IMR-90 (cell line): ENCODE results near the gene CSTB. TPM values are rescaled to one million over a fixed set of nuclear protein-coding genes. Genes with fewer than 3 reads are reported as not detected.

Experiments used
- ATAC-seq: fragments of 200-7000 bp; cut with Tn5 transposase; 2 replicates; pipeline ENCODE4 v1.9.1; 2020; ENCODE audit warnings: low read depth, mild to moderate bottlenecking, moderate library complexity
- BruUV-seq: library from RNA; stranded (reverse); fragments of 400-500 nt; replicated peaks from 2 replicates; lab custom pipeline; 2021; lab: Mats Ljungman, UMichigan
- CTCF ChIA-PET: fragments of 300-600 bp; formaldehyde crosslinking; extraction: SDS; loops from one replicate; lab custom pipeline; 2021; ENCODE audit warnings: antibody characterized with exemption; lab: Yijun Ruan, JAX
- POLR2A ChIA-PET: fragments of 300-600 bp; sonication (Branson Sonifier 250); formaldehyde crosslinking; loops from one replicate; lab custom pipeline; 2022; ENCODE audit warnings: antibody characterized with exemption; ENCODE audit not compliant: unreplicated experiment; lab: Charles Lee
- DNase-seq: peaks from one replicate; pipeline ENCODE4 v3.0.0; 2013
- H2AFZ ChIP-seq: replicated peaks from 2 replicates; pipeline ENCODE3; 2013; ENCODE audit warnings: low read length, mild to moderate bottlenecking; ENCODE audit not compliant: poor library complexity
- H2AK5ac ChIP-seq: 2 replicates; pipeline ENCODE4 v1.6.1; 2013; ENCODE audit warnings: low read depth, low read length, inconsistent platforms
- H2AK9ac ChIP-seq: replicated peaks from 2 replicates; pipeline ENCODE3; 2013; ENCODE audit warnings: mild to moderate bottlenecking, low read depth, low read length, moderate library complexity; ENCODE audit not compliant: poor library complexity
- H2BK120ac ChIP-seq: 2 replicates; pipeline ENCODE4 v1.6.1; 2013; ENCODE audit warnings: low read depth, low read length, inconsistent platforms
- H2BK15ac ChIP-seq: 3 replicates; pipeline ENCODE4 v1.6.1; 2013; ENCODE audit warnings: low read depth, low read length, inconsistent platforms
- H2BK20ac ChIP-seq: 2 replicates; pipeline ENCODE4 v1.6.1; 2013; ENCODE audit warnings: low read depth, mild to moderate bottlenecking, inconsistent platforms, low read length, moderate library complexity
- H2BK5ac ChIP-seq: 2 replicates; pipeline ENCODE4 v1.6.1; 2013; ENCODE audit warnings: mild to moderate bottlenecking, low read depth, low read length, inconsistent platforms; ENCODE audit not compliant: poor library complexity, severe bottlenecking
- H3K14ac ChIP-seq: replicated peaks from 2 replicates; pipeline ENCODE4 v1.6.1; 2013; ENCODE audit warnings: low read depth, low read length, inconsistent platforms
- H3K18ac ChIP-seq: 2 replicates; pipeline ENCODE4 v1.6.1; 2013; ENCODE audit warnings: low read depth, low read length, control low read depth
- H3K23ac ChIP-seq: 2 replicates; pipeline ENCODE4 v1.6.1; 2013; ENCODE audit warnings: low read depth, low read length, inconsistent platforms
- H3K27ac ChIP-seq: 2 replicates; pipeline ENCODE4 v1.5.1; 2013; ENCODE audit warnings: mild to moderate bottlenecking, control low read depth, low read length; ENCODE audit not compliant: insufficient read depth
- H3K27me3 ChIP-seq: 2 replicates; pipeline ENCODE4 v1.6.1; 2013; ENCODE audit warnings: low read length; ENCODE audit not compliant: control insufficient read depth, insufficient read depth
- H3K36me3 ChIP-seq: 2 replicates; pipeline ENCODE4 v1.6.1; 2013; ENCODE audit warnings: low read length, mixed read lengths; ENCODE audit not compliant: control insufficient read depth, insufficient read depth
- H3K4ac ChIP-seq: 2 replicates; pipeline ENCODE4 v1.6.1; 2013; ENCODE audit warnings: low read depth, low read length, inconsistent platforms
- H3K4me1 ChIP-seq: 2 replicates; pipeline ENCODE4 v1.6.1; 2013; ENCODE audit warnings: low read length, mixed read lengths; ENCODE audit not compliant: control insufficient read depth, insufficient read depth
- H3K4me2 ChIP-seq: 2 replicates; pipeline ENCODE4 v1.6.1; 2013; ENCODE audit warnings: low read depth, mild to moderate bottlenecking, control low read depth, low read length, moderate library complexity
- H3K4me3 ChIP-seq: 2 replicates; pipeline ENCODE4 v1.5.1; 2013; ENCODE audit warnings: low read depth, mild to moderate bottlenecking, control low read depth, low read length, moderate library complexity; ENCODE audit not compliant: insufficient read depth
- H3K56ac ChIP-seq: 2 replicates; pipeline ENCODE4 v1.6.1; 2013; ENCODE audit warnings: low read length, inconsistent platforms; ENCODE audit not compliant: insufficient read depth; ENCODE audit errors: extremely low read depth
- H3K79me1 ChIP-seq, 2 experiments: 2 replicates each; pipeline ENCODE4 v1.6.1; 2013; ENCODE audit warnings: low read length in 2 of 2, inconsistent platforms in 1 of 2, low read depth in 1 of 2
- H3K9ac ChIP-seq: 2 replicates; pipeline ENCODE4 v1.6.1; 2013; ENCODE audit warnings: low read depth, low read length, control low read depth
- H3K9me1 ChIP-seq: 2 replicates; pipeline ENCODE4 v1.6.1; 2013; ENCODE audit warnings: low read length, inconsistent platforms; ENCODE audit not compliant: insufficient read depth
- H3K9me3 ChIP-seq: 2 replicates; pipeline ENCODE4 v1.6.1; 2013; ENCODE audit warnings: low read length; ENCODE audit not compliant: control insufficient read depth, insufficient read depth
- H4K20me1 ChIP-seq: 2 replicates; pipeline ENCODE4 v1.6.1; 2013; ENCODE audit warnings: low read length, inconsistent platforms; ENCODE audit not compliant: insufficient read depth
- H4K5ac ChIP-seq: 2 replicates; pipeline ENCODE4 v1.6.1; 2013; ENCODE audit warnings: mild to moderate bottlenecking, low read depth, low read length, control low read depth
- H4K8ac ChIP-seq, 2 experiments: 2 replicates each; pipeline ENCODE4 v1.6.1; 2013; ENCODE audit warnings: low read depth in 2 of 2, low read length in 2 of 2, control low read depth in 1 of 2, inconsistent platforms in 1 of 2
- H4K91ac ChIP-seq: 2 replicates; pipeline ENCODE4 v1.6.1; 2013; ENCODE audit warnings: low read depth, low read length, inconsistent platforms; ENCODE audit not compliant: insufficient read depth
- BHLHE40 ChIP-seq: fragments of 150-350 bp; IDR thresholded peaks from 2 replicates; pipeline ENCODE4 v1.6.1; 2016; ENCODE audit warnings: mild to moderate bottlenecking, low read depth, low read length
- CEBPB ChIP-seq: IDR thresholded peaks from 2 replicates; pipeline ENCODE4 v1.6.1; 2012; ENCODE audit warnings: low read depth, low read length, improper control_type of control experiment
- CHD1 ChIP-seq: IDR thresholded peaks from 2 replicates; pipeline ENCODE4 v1.6.1; 2012; ENCODE audit warnings: low read depth, low read length, improper control_type of control experiment
- ELK1 ChIP-seq: fragments of 150-350 bp; IDR thresholded peaks from 2 replicates; pipeline ENCODE4 v1.6.1; 2016; ENCODE audit warnings: low read depth, mild to moderate bottlenecking, low read length, moderate library complexity, borderline replicate concordance
- FOS ChIP-seq: fragments of 150-350 bp; IDR thresholded peaks from 2 replicates; pipeline ENCODE4 v1.6.1; 2016; ENCODE audit warnings: low read depth, low read length
- MAFK ChIP-seq: IDR thresholded peaks from 2 replicates; pipeline ENCODE4 v1.6.1; 2012; ENCODE audit warnings: low read depth, low read length, improper control_type of control experiment
- MAZ ChIP-seq: IDR thresholded peaks from 2 replicates; pipeline ENCODE4 v1.6.1; 2012; ENCODE audit warnings: low read depth, mild to moderate bottlenecking, low read length, improper control_type of control experiment, moderate library complexity, borderline replicate concordance
- MXI1 ChIP-seq: IDR thresholded peaks from 2 replicates; pipeline ENCODE4 v1.6.1; 2012; ENCODE audit warnings: low read depth, mild to moderate bottlenecking, low read length, moderate library complexity, borderline replicate concordance
- NFE2L2 ChIP-seq: fragments of 150-350 bp; IDR thresholded peaks from 2 replicates; pipeline ENCODE4 v1.6.1; 2016; ENCODE audit warnings: low read depth, mild to moderate bottlenecking, low read length
- POLR2A ChIP-seq: IDR thresholded peaks from 2 replicates; pipeline ENCODE4 v1.6.1; 2012; ENCODE audit warnings: mild to moderate bottlenecking, low read depth, low read length
- RAD21 ChIP-seq: IDR thresholded peaks from 2 replicates; pipeline ENCODE4 v1.6.1; 2012; ENCODE audit warnings: low read length, improper control_type of control experiment
- RFX5 ChIP-seq: IDR thresholded peaks from 2 replicates; pipeline ENCODE4 v1.8.0; 2012; ENCODE audit warnings: low read depth, mild to moderate bottlenecking, low read length, moderate library complexity
- WGBS, 2 experiments: methylation state at CpG; one replicate each; pipeline versions ENCODE4 v1.1.5 to v1.1.7; 2013; ENCODE audit warnings: missing lambda C conversion rate in 2 of 2; ENCODE audit not compliant: insufficient read length in 1 of 2; ENCODE audit errors: extremely low coverage in 2 of 2; 5-methylcytosine and 5-hydroxymethylcytosine counted together
- dilution Hi-C: fragments of 300-500 bp; cut with HindIII; formaldehyde crosslinking; loops from one replicate; pipeline ENCODE4 v1.14.3; 2018; ENCODE audit warnings: low sequenced_read_pairs; ENCODE audit not compliant: unreplicated experiment
- in situ Hi-C: fragments of 300-500 bp; cut with MboI; formaldehyde crosslinking; loops from 3 replicates; pipeline ENCODE4 v1.14.3; 2019; ENCODE audit warnings: low sequenced_read_pairs, inconsistent platforms, mixed read lengths
- intact Hi-C: fragments of 100-400 bp; cut with micrococcal nuclease; formaldehyde crosslinking; loops from 2 replicates; pipeline ENCODE4 v1.10.0; 2022
- polyA plus RNA-seq, 3 experiments: library from polyadenylated mRNA; depleted of rRNA; stranded (reverse); fragments of >200 nt; gene quantifications; 2 replicates each; pipeline ENCODE4 v1.2.3, GENCODE V29; 2012; ENCODE audit warnings: low replicate concordance in 1 of 3
- total RNA-seq: library from RNA; depleted of rRNA; stranded (reverse); fragments of >200 nt; gene quantifications from 2 replicates; pipeline ENCODE4 v1.2.3, GENCODE V29; 2012

CSTB gene
- total and polyA plus RNA-seq, 2 of the 4 experiments (the other 2 are of a cell fraction), result 6.1 to 71.7 TPM

- no peak overlapping the region for H4K91ac ChIP-seq
- no peak overlapping the region for H4K8ac ChIP-seq
- TF ChIP-seq MXI1 (no peak), ELK1 (no peak), BHLHE40 (no peak), CHD1 (no peak), FOS (no peak), NFE2L2 (no peak), CEBPB (no peak), RAD21 (no peak), RFX5 (no peak), MAFK (no peak), POLR2A (no peak), MAZ (no peak)
- peaks cover 5 to 6% of the 10 kb centered on the region in 2 experiments; a peak in 2 of 4 replicates for H3K79me1 ChIP-seq
- no peak overlapping the region for H2BK120ac ChIP-seq
- no peak overlapping the region for H2AK5ac ChIP-seq
- ChIA-PET POLR2A (no interaction called here), CTCF (no interaction called here)
- peaks cover 3% of the 10 kb centered on the region; the same call in 1 of the 2 replicates for H3K9me3 ChIP-seq
- H3K27me3 ChIP-seq, result no peaks in the 10 kb centered on the region
- H3K36me3 ChIP-seq, result peaks cover 68% of the 10 kb centered on the region
- intact Hi-C loops, result no loop called here
- no peaks in the 10 kb centered on the region for H3K9me1 ChIP-seq
- H3K27ac ChIP-seq, result no peak overlapping the region
- no peak overlapping the region for H3K14ac ChIP-seq
- peak overlapping the region; percentile 40 for H2AK9ac ChIP-seq
- H2AFZ ChIP-seq, result peak overlapping the region; percentile 42
- in situ Hi-C loops, result no loop called here
- no peak overlapping the region for H3K56ac ChIP-seq
- H3K9ac ChIP-seq, result no peak overlapping the region
- no peak overlapping the region for H3K23ac ChIP-seq
- ATAC-seq (no peak), DNase-seq (no peak)
- H3K4ac ChIP-seq, result no peak overlapping the region
- H4K5ac ChIP-seq, result no peak overlapping the region
- peaks cover 6% of the 10 kb centered on the region; the same call in 1 of the 2 replicates for H3K4me1 ChIP-seq
- dilution Hi-C loops, result no loop called here
- 0 out of 2 replicates have a peak, but pooled peaks cover 4% of the 10 kb centered on the region for H4K20me1 ChIP-seq
- 97% methylated on average over 10 of the region's 19 CpGs; no CpG with 5 or more reads in 1 of the 2 experiments for WGBS, 2 experiments
- no peak overlapping the region for H2BK5ac ChIP-seq
- H2BK20ac ChIP-seq, result no peak overlapping the region
- no peak overlapping the region for H3K4me3 ChIP-seq
- H2BK15ac ChIP-seq, result no peak overlapping the region
- H3K18ac ChIP-seq, result no peak overlapping the region
- BruUV-seq, result no TSS peak
- H3K4me2 ChIP-seq, result no peak overlapping the region
Measured at GRCh38 chr21:43759651-43760050, 16.5 kb downstream of the CSTB start.
